Measurements from ENCODE around the gene NKAPL.
A peak's percentile ranks its signal among the peaks of the same experiment; 100 is the strongest.
"Not testable (repeated sequence)": the region's sequence is repeated elsewhere in the genome, so short reads cannot be mapped to it uniquely, and the experiment has no call there.

Gene NKAPL

GRCh38 chr6:28248916-28249315 lies 10.2 kb upstream of the NKAPL start:
- no peak for DNase-seq

GRCh38 chr6:28250747-28251146 lies 8.3 kb upstream of the NKAPL start:
- DNase-seq = no peak

- DNase-seq = peak; percentile 36
These were observed 7.5 kb upstream of the NKAPL start for GRCh38 chr6:28251661-28252008.

GRCh38 chr6:28252009-28252975 lies 6.8 kb upstream of the NKAPL start, which contains the start of gene ZKSCAN4:
Gene ZKSCAN4 (minus strand): TSS chr6:28252269. CDS start chr6:28251980, 289 bp downstream.
- peak; percentile 84 for DNase-seq

- DNase-seq = no peak
These were observed 5.0 kb upstream of the NKAPL start for GRCh38 chr6:28254121-28254519.

- DNase-seq = no peak
These were observed 2.1 kb upstream of the NKAPL start for GRCh38 chr6:28257042-28257441.

GRCh38 chr6:28263922-28264321 lies 4.8 kb downstream of the NKAPL start:
- DNase-seq = no peak

GRCh38 chr6:28264834-28265401 lies 5.8 kb downstream of the NKAPL start:
- no peak for DNase-seq

GRCh38 chr6:28266563-28266961 lies 7.5 kb downstream of the NKAPL start:
- no peak for DNase-seq

GRCh38 chr6:28266962-28267694 lies 8.0 kb downstream of the NKAPL start, which contains the start of gene ZSCAN26:
Gene ZSCAN26 (plus strand): TSS chr6:28267143. CDS start chr6:28271920, 4,777 bp downstream.
- DNase-seq = peak; percentile 85

- no peak for DNase-seq
These were observed 8.6 kb downstream of the NKAPL start for GRCh38 chr6:28267695-28268059.

GRCh38 chr6:28269492-28269891 lies 10.4 kb downstream of the NKAPL start:
- DNase-seq = peak; percentile 69

GRCh38 chr6:28274888-28275287 lies 15.8 kb downstream of the NKAPL start:
- DNase-seq = peak; percentile 10

GRCh38 chr6:28277746-28278145 lies 18.6 kb downstream of the NKAPL start:
- DNase-seq = no peak

GRCh38 chr6:28280595-28281287 lies 21.6 kb downstream of the NKAPL start:
- DNase-seq = no peak

GRCh38 chr6:28281288-28282064 lies 22.4 kb downstream of the NKAPL start, which contains the start of gene PGBD1:
Gene PGBD1 (plus strand): TSS chr6:28281572. CDS start chr6:28283814, 2,242 bp downstream.
- DNase-seq = peak; percentile 64

GRCh38 chr6:28282926-28283325 lies 23.8 kb downstream of the NKAPL start:
- no peak for DNase-seq

- DNase-seq = no peak
These were observed 32.5 kb downstream of the NKAPL start for GRCh38 chr6:28291573-28291972.

- no peak for DNase-seq
These were observed 36.2 kb downstream of the NKAPL start for GRCh38 chr6:28295326-28295725.

- DNase-seq = no peak
These were observed 37.5 kb downstream of the NKAPL start for GRCh38 chr6:28296520-28297060.

- no peak for DNase-seq
These were observed 44.5 kb downstream of the NKAPL start for GRCh38 chr6:28303570-28303969.

GRCh38 chr6:28306363-28306762 lies 47.3 kb downstream of the NKAPL start:
- not testable (repeated sequence) for DNase-seq

Data from activated CD4-positive, alpha-beta T cell treated with anti-CD3 and anti-CD28 coated beads, Interleukin-2, amount 50 U/mL, for 16 hours (primary cell).